Tongue (tissue), 2 donors: Measurements from ENCODE around the gene ZMIZ1. TPM values are rescaled to one million over a fixed set of nuclear protein-coding genes. Genes with fewer than 3 reads are reported as not detected.

Source experiments
- DNase-seq: peaks from one replicate; pipeline ENCODE4 v3.0.0-alpha.2; 2015
- total RNA-seq: library from RNA; depleted of rRNA; stranded (reverse); fragments of >200 nt; gene quantifications from one replicate; pipeline ENCODE4 v1.2.3, GENCODE V29; 2014

The ZMIZ1 gene
- total RNA-seq, 1 donor from 2014 or later, result 31.6 TPM

DNA sequence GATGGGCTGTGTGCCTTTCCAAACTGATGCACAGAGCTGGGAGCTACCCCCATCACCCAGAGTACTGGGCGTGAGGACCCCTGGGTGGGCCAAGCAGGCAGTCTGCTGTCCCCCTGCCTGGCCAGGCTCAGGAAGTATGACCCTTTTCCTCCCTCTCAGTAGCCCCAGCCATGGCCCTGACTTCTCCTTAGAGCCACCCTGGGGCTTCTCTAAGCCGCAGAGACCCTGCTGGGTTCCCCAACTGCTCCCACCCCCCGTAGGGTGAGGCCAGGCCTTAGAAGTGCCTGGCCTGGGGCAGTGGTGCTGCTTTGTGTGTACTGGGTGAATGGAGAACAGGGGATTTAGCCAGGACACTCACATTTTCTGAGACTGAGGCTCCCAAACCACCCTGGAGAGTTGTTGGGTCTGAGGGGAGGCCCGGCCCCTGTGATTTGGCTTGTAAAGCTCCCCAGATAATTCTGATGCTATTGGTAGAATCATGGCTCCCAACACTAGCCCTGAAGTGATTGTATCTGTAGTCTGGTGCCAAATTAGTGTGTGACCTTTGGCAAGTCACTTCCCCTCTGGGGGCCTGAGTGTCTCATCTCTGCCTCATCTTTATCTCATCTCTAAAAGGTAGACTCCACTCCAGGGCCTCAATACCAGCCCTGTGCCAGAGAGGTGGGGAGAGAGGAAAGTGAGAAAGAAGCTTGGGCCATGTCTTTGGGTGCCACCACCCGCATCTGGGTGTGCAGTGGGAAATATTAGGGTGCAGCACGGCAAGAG, 178.8 kb downstream of the ZMIZ1 start:
- no peak for DNase-seq

DNA sequence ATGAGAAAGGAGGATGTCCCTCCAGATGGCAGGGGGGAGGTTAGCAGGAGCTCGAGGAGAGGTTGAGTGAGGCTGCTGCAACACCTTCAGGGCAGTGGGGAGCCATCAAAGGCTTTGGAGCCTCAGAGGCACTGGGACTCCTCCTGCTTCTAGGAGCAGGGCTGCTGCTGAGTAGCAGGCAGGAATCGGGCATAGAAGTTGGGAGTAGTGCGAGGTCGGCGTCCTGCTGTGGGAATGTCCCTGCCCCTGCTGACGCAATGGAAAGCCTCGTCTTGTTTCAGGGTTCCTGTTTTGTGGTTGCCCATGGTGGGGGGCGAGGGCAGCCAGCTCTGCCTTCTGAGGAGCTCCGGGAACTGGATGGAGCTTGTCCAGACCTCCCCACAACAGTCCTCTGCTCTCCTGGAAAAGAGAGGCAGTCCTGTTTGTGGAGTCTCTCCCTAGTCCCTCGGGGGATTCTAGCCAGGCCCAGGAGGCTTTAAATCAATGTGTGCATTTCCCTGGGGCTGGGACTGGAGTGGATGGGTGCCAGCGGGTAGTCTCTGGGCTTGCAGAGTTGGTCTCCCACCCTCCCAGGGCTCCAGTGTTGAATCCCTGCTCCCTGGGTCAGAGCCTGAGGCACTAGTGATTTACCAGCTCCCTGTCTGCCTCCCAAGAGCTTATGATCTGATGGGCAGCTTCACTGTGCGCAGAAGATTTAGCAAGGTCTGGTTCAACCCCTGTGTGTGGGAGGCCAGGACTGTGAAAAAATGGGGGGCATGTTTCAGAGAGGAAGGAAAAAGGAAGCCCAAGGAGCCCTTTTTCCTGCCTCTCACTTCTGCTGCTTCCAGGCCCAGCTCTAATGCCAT, 179.8 kb downstream of the ZMIZ1 start:
- DNase-seq, result no peak

GRCh38 chr10:79249186-79250121, 180.7 kb downstream of the ZMIZ1 start:
- no peak for DNase-seq

- DNase-seq, result no peak
These were observed 181.5 kb downstream of the ZMIZ1 start for GRCh38 chr10:79250259-79250658.

- no peak for DNase-seq
These were observed 183.7 kb downstream of the ZMIZ1 start for GRCh38 chr10:79252450-79252849.

- DNase-seq, result no peak
These were observed 184.2 kb downstream of the ZMIZ1 start for GRCh38 chr10:79252971-79253370.

GRCh38 chr10:79253704-79254103, 184.9 kb downstream of the ZMIZ1 start:
- no peak for DNase-seq

GRCh38 chr10:79254333-79255006, 185.7 kb downstream of the ZMIZ1 start:
- DNase-seq, result no peak

DNA sequence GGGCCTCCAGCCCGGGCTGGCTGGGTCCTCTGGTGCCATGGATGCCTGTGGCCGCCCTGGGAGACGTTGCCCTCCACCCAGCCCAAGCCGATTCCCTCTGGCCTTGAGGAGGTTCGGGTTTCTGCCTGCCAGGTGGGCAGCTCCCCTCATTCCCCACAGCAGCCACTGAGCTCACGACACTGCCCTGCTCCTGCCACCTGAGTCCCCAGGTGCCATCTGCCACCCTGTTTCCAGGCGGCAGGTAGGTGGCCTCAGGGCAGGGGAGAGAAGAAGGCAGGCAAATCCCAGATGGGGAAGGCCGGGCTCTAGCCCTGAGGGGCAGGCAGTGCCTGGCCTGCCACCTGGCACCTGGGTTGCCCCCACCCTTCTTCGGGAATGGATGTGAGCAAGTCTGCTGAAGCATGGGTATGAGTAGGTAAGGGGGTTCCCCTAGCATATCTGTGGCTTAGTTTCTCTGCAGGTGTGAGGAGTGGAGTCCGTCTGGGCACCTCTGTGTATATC, 186.3 kb downstream of the ZMIZ1 start:
- DNase-seq, result no peak

DNA sequence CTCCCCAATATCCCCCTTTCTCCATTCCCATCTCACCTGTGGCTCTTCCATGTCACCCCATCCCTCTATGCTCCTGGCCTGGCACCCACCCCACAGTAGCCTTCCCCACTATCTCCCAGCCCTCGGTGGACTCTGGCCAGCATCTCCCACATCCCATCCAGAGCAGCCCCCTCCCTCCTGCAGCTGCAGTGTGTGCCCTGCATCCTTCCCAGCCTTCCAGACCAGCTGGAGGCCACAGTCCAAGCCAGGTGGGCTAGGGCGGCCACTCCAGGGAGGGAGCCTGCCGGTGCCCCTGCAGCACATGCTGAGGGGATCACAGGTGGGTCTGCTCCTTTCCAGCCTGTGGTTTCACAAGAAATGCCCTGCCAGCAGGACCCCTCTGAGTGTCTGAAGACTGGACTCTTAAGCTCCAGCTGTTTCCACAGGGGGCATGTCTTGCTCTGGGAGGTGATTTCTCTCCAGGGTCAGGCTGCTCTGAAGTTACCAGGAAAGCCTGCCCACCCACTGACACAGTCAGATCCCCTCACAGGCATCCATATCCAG, 187.6 kb downstream of the ZMIZ1 start:
- no peak for DNase-seq

DNA sequence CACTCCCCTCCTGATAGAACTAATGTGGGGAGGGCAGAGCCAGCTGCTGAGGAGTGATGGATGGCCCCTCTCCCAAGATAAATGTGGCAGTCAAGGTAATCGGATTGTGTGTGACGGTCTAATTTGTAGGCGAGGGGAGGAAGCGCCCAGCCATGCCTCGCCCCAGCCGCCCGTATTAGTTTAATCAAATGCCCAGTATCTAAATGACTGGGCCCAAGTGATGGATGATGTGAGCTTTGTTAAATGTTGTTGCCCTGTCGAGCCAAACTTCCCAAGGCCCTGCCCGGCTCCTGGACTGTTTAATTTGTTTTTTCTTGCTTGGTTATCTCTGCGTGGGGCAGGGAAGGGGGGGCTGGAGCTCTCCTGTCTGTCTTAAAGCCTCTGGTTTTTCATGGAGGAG, 190.1 kb downstream of the ZMIZ1 start:
- DNase-seq, result no peak

GRCh38 chr10:79259834-79260233, 191.1 kb downstream of the ZMIZ1 start:
- no peak for DNase-seq

DNA sequence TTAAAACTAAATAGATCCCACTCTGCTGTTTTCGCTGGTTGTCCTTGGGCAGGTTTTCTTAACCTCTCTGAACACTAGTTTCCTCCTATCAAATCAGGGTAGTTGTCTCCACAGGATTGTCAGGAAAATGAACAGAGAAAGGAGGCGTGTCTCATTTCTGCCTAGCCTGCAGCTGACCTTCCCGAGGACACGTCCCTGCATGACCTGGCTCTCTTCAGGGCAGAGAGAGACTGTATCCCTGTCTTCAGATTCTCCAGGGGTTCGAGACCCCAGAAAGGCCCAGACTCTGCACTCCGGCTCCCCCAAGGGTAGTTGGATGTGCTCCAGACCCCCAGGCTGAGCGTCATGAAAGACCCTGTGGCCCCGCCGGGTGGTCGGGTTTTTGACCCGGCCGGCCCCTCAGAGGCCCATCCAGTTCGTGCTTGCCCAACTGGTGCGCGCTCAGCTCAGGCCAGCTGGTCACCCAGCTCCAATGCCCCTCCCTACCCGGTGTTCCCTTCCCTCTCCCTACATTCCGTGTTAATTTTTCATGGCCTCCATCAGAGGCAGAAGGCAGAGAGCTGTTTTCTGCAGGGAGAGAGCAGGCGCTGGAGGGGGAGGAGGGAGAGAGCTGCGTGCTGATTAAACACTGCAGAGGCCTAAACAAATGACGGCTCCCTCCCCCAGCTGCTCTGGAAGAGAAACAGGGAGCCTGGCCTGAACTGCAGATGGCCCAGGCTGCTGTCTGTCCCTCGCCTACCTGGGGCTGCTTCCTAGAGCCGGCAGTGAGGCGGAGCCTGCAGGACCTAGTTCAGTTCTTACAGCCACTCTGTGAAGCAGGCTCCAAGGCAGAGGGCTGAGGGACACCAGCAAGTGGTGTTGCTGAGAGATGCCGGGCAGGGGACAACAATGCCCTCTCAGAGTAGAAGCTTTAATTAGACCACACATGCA, 192.3 kb downstream of the ZMIZ1 start:
- peak; percentile 86 for DNase-seq

DNA sequence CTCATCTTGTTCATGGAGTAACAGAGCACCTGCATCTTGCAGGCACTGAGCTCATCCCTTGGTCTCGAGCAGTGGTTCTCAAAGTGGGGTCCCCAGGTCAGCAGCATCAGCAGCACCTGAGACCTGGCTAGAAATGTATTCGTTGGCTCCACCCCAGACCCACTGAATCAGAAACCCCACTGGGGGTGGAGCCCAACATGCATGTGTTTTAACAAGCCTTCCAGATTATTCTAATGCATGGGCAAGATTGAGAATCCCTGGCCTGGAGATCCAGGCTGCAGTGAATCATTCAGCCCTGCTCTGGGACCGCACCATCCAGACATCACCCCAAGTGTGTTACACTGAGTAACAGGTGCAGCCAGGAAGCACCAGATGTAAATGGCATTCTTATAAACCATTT, 193.4 kb downstream of the ZMIZ1 start:
- no peak for DNase-seq

- DNase-seq, result no peak
These were observed 194.4 kb downstream of the ZMIZ1 start for GRCh38 chr10:79262959-79263746.

- DNase-seq, result no peak
These were observed 195.2 kb downstream of the ZMIZ1 start for GRCh38 chr10:79263939-79264338.

- DNase-seq, result no peak
These were observed 196.2 kb downstream of the ZMIZ1 start for GRCh38 chr10:79264942-79265341.

GRCh38 chr10:79266084-79266483, 197.3 kb downstream of the ZMIZ1 start:
- DNase-seq, result no peak
